Gastroesophageal sphincter (tissue), 4 donors: ENCODE measurements around the gene MTA1. TPM values are rescaled to one million over a fixed set of nuclear protein-coding genes. Genes with fewer than 3 reads are reported as not detected.

ENCODE experiments used
- ATAC-seq: fragments of 150-250 bp; one replicate; pipeline ENCODE4 v1.9.1; 2016; ENCODE audit warnings: mild to moderate bottlenecking, moderate library complexity
- H3K27ac ChIP-seq, 4 donors: fragments of 200-600 bp; sonication (generic) in 3 of 4; 1 replicate in 3 of 4; 2 replicates in 1 of 4; pipeline ENCODE4 v1.5.1; 2016 to 2019
- H3K27me3 ChIP-seq: fragments of 200-600 bp; sonication (generic); one replicate; pipeline ENCODE4 v1.5.1; 2019
- H3K36me3 ChIP-seq, 2 donors: fragments of 200-600 bp; sonication (generic); one replicate each; pipeline ENCODE4 v1.5.1; 2019; ENCODE audit warnings: control low read depth in 1 of 2
- H3K4me1 ChIP-seq, 3 donors: fragments of 200-600 bp; sonication (generic); 1 replicate in 2 of 3; 2 replicates in 1 of 3; pipeline ENCODE4 v1.5.1; 2016 to 2019; ENCODE audit warnings: control low read depth in 2 of 3
- H3K4me3 ChIP-seq, 2 donors: fragments of 200-600 bp; sonication (generic); one replicate each; pipeline ENCODE4 v1.5.1; 2019; ENCODE audit warnings: mild to moderate bottlenecking in 1 of 2, moderate library complexity in 1 of 2
- H3K9me3 ChIP-seq, 3 donors: fragments of 200-600 bp; sonication (generic); one replicate each; pipeline ENCODE4 v1.5.1; 2017 to 2019; ENCODE audit warnings: control low read depth in 2 of 3
- CTCF ChIP-seq, 4 experiments: fragments of 200-600 bp in 2 of 4; fragments of 450-650 bp in 2 of 4; sonication (generic) in 1 of 4; IDR thresholded peaks; one replicate each; pipeline ENCODE4 v1.5.1; 2017 to 2019; ENCODE audit warnings: antibody characterized with exemption in 4 of 4, mild to moderate bottlenecking in 2 of 4, moderate library complexity in 2 of 4
- EP300 ChIP-seq: sonication (generic); formaldehyde crosslinking; IDR thresholded peaks from one replicate; pipeline ENCODE4 v1.6.1; 2017; ENCODE audit warnings: antibody characterized with exemption, mild to moderate bottlenecking
- POLR2A ChIP-seq, 2 donors: fragments of 450-650 bp; IDR thresholded peaks; one replicate each; pipeline ENCODE4 v1.6.1; 2017; ENCODE audit warnings: antibody characterized with exemption in 2 of 2, mild to moderate bottlenecking in 2 of 2, moderate library complexity in 1 of 2
- POLR2AphosphoS5 ChIP-seq: sonication (generic); formaldehyde crosslinking; IDR thresholded peaks from one replicate; pipeline ENCODE4 v1.6.1; 2017; ENCODE audit warnings: antibody characterized with exemption
- WGBS, 2 donors: methylation state at CpG; one replicate each; pipeline ENCODE4 v1.1.5; 2018; ENCODE audit warnings: low coverage in 1 of 2; 5-methylcytosine and 5-hydroxymethylcytosine counted together
- total RNA-seq, 4 donors: library from RNA; depleted of rRNA; stranded (reverse); fragments of >200 nt; gene quantifications; one replicate each; pipeline ENCODE4 v1.1.0, GENCODE V29; 2016

Gene MTA1
- total RNA-seq, 4 donors from 2014 or later, result 48.0 to 83.5 (median 58.7) TPM

GRCh38 chr14:105480807-105481801 is 61.5 kb downstream of the MTA1 start:
- TF ChIP-seq EP300 (no peak), POLR2AphosphoS5 (peak; percentile 71), POLR2A (IDR thresholded peaks at IDR 0.05) (no peak), CTCF (IDR thresholded peaks at IDR 0.05) (peak in 3 of 4 experiments; percentile 99 to 100 (median 99))
- Histone ChIP-seq H3K36me3 (peaks cover 0 to 23% of the 10 kb centered on the region in 2 donors), H3K4me3 (peak overlapping the region; percentile 8 to 51), H3K4me1 (peaks cover 4 to 100% (median 71%) of the 10 kb centered on the region in 3 donors), H3K27me3 (no peaks in the 10 kb centered on the region), H3K9me3 (no peaks in the 10 kb centered on the region), H3K27ac (peak overlapping the region; percentile 82 to 97 (median 94))
- 0% methylated on average over 9 of the region's 35 CpGs; no CpG with 5 or more reads in 1 of the 2 donors for WGBS, 2 donors
- ATAC-seq, result peak; percentile 73

GRCh38 chr14:105481886-105482457 is 62.3 kb downstream of the MTA1 start:
- Histone ChIP-seq H3K27me3 (no peaks in the 10 kb centered on the region), H3K4me1 (peaks cover 4 to 100% (median 71%) of the 10 kb centered on the region in 3 donors)

GRCh38 chr14:105482486-105483110 is 63.0 kb downstream of the MTA1 start:
- Histone ChIP-seq H3K27me3 (no peaks in the 10 kb centered on the region), H3K4me3 (peak overlapping the region in 1 of 2 donors; percentile 51), H3K9me3 (no peaks in the 10 kb centered on the region), H3K27ac (peak overlapping the region; percentile 82 to 97 (median 94)), H3K4me1 (peaks cover 4 to 100% (median 72%) of the 10 kb centered on the region in 3 donors), H3K36me3 (peaks cover 0 to 23% of the 10 kb centered on the region in 2 donors)
- TF ChIP-seq EP300 (no peak), POLR2A (IDR thresholded peaks at IDR 0.05) (no peak), CTCF (IDR thresholded peaks at IDR 0.05) (no peak), POLR2AphosphoS5 (no peak)
- no peak for ATAC-seq
- 13 to 69% methylated on average over 3 to 4 of the region's 18 CpGs for WGBS, 2 donors

More at GRCh38 chr14:105481886-105482457, 62.3 kb downstream of the MTA1 start:
- TF ChIP-seq POLR2AphosphoS5 (peak; percentile 76), CTCF (IDR thresholded peaks at IDR 0.05) (peak in 2 of 4 experiments; percentile 12 to 42), EP300 (no peak)
- H3K27ac ChIP-seq, result peak overlapping the region; percentile 82 to 97 (median 94)
- no peaks in the 10 kb centered on the region for H3K9me3 ChIP-seq
- peaks cover 0 to 23% of the 10 kb centered on the region in 2 donors for H3K36me3 ChIP-seq
- peak; percentile 67 for ATAC-seq
- peak overlapping the region in 1 of 2 donors; percentile 51 for H3K4me3 ChIP-seq
- 0 to 17% methylated on average over 1 of the region's 18 CpGs for WGBS, 2 donors

DNA sequence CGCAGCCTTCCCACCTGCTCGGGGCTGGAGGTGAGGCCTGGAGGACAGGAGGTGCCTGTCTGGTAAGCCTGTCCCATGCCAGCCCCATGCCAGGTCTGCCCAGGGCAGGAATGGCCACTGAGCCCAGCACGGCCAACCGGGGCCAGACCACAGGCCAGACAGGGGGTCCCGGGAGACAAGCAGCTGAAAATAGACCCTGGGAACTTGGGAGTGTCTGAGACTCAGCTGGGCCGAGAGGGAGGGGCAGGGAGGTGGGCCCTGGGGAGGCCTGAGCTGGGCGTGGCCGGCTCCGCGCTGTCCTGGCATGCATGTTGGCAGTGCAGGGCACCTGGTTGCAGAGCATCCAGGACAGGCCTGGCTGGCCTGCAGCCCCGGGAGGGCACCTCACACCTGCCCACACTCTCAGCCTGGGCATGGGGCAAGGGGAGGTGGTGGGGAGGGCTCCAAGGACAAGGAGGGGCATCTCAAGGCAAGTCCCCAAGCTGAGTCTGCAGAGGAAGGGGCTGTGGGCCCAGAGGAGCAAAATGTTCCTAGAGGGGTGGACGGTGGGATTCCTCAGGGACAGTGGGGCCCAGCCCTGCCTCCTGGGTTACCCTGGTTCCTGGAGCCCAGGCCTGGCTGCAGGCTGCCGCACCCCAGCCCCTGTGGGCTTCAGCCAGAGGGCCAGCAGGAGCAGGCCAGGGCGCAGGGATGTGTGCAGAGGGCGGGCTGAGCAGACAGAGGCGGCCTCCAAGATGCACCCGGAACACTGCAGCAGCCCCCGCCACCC is 63.9 kb downstream of the MTA1 start:
- Histone ChIP-seq H3K27me3 (no peaks in the 10 kb centered on the region), H3K9me3 (no peaks in the 10 kb centered on the region), H3K4me1 (peaks cover 4 to 100% (median 81%) of the 10 kb centered on the region in 3 donors), H3K27ac (peak overlapping the region; percentile 82 to 97 (median 94)), H3K4me3 (no peak overlapping the region), H3K36me3 (peaks cover 0 to 17% of the 10 kb centered on the region in 2 donors)
- ATAC-seq, result no peak
- TF ChIP-seq POLR2AphosphoS5, result no peak
- no CpG with 5 or more reads among the region's 18 CpGs for WGBS, 2 donors
